IPS DF 19.7 (cell line): ENCODE data around the gene REG1B.
"Not testable (repeated sequence)": the region's sequence is repeated elsewhere in the genome, so short reads cannot be mapped to it uniquely, and the experiment has no call there.

ENCODE experiments used
- DNase-seq: peaks from one replicate; pipeline ENCODE4 v3.0.0-alpha.2; 2013; ENCODE audit warnings: low read depth, low spot score

REG1B gene

GRCh38 chr2:79084495-79085135, 3.2 kb downstream of the REG1B start:
- no peak for DNase-seq

- no peak for DNase-seq
Observed at GRCh38 chr2:79083597-79084251, 4.1 kb downstream of the REG1B start.

- DNase-seq: no peak
Observed at GRCh38 chr2:79082987-79083386, 4.8 kb downstream of the REG1B start.

GRCh38 chr2:79071078-79071477, 16.7 kb downstream of the REG1B start:
- DNase-seq: no peak

- no peak for DNase-seq
Observed at GRCh38 chr2:79065201-79065600, 22.6 kb downstream of the REG1B start.

- not testable (repeated sequence) for DNase-seq
Observed at GRCh38 chr2:79054769-79055168, 33.0 kb downstream of the REG1B start.

- DNase-seq: not testable (repeated sequence)
Observed at GRCh38 chr2:79053486-79053885, 34.3 kb downstream of the REG1B start.

GRCh38 chr2:79041032-79041448, 46.8 kb downstream of the REG1B start:
- DNase-seq: no peak

GRCh38 chr2:79039944-79040343, 47.8 kb downstream of the REG1B start:
- no peak for DNase-seq
